WI38 (cell line): ENCODE measurements around the gene LY86.

Experiments
- H3K4me3 ChIP-seq: 2 replicates; pipeline ENCODE4 v1.5.1; 2011; ENCODE audit warnings: low read depth, mild to moderate bottlenecking, control low read depth, low read length
- CTCF ChIP-seq: IDR thresholded peaks from 2 replicates; pipeline ENCODE4 v1.5.1; 2012; ENCODE audit warnings: low read depth, mild to moderate bottlenecking, control low read depth, low read length

Gene LY86

GRCh38 chr6:6624269-6624990 is 35.9 kb downstream of the LY86 start:
- no peak for TF ChIP-seq CTCF
- H3K4me3 ChIP-seq = no peak overlapping the region

DNA sequence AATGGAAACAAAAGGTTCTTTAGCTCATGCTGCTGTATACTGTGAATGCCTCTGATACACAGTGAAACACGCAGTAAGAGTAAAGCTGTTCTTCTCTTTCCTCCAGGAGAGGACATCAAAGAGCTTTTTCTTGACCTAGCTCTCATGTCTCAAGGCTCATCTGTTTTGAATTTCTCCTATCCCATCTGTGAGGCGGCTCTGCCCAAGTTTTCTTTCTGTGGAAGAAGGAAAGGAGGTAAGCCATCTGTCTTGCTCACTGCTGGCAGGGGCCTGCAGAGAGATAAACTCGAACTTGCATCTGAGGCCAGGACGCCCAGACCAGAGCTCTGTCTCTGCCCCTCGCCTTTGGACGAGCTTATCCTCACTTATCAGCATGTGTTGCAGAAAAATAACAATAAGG is 37.7 kb downstream of the LY86 start:
- no peak for TF ChIP-seq CTCF
- H3K4me3 ChIP-seq = no peak overlapping the region

DNA sequence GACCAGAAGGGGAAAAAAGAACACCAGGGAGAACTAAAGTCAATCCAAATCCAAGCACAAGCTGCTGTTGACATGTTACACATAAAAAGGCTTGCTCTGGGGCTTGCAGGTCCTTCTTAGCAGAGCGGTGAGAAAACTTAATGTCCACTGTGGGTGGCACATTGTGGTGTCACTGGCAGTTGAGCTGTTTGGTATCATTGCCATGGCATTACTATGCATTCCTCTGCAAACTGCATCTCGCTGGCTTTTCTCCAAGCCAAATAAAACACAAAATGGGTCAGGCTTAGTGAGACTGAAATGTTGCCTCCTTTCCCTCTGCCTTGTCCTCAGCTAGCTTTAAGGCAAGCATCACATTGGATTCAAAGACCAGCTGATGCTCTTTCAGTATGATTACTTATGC is 40.9 kb downstream of the LY86 start:
- TF ChIP-seq CTCF = no peak
- no peak overlapping the region for H3K4me3 ChIP-seq

GRCh38 chr6:6631053-6631452 is 42.5 kb downstream of the LY86 start:
- H3K4me3 ChIP-seq = no peak overlapping the region
- no peak for TF ChIP-seq CTCF

- no peak for TF ChIP-seq CTCF
- no peak overlapping the region for H3K4me3 ChIP-seq
Measured at GRCh38 chr6:6631534-6632276, 43.2 kb downstream of the LY86 start.

DNA sequence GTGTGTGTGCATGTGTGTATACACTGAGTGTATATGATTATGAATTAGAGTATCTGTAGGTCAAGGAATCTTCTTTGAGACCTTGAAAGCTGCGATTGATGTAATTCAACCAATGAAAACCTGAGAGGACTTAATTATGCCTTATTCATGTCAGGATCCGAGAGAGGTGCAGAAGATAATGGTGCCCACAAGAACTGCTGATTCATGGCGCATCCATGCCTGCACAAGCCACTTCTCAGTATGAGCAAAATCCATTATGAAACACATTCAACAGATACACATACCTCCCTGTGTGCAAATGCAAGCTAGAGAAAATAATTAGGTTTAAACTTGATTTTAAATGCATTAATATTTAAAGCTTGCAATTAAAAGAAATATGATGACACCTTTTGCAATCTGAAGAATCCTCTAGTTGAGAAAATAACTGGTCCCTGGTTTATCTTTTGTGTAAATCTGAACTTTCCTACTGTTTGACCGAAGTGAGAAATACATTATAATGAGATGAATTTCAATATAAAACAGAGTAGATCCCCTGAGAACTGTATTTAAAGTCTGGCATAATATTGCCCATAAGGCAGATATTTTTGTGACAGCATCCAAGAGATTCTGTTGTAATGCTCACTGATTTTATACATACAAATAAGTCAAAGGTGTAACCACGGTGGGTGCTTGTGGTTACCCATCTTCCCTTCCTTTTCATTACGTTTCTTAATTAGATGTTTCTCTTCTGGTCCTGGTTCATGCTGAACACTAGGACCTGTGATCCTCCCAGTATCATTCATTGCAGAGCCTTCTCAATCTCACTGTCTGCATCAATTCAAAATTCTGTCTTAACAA is 45.6 kb downstream of the LY86 start:
- TF ChIP-seq CTCF = no peak
- no peak overlapping the region for H3K4me3 ChIP-seq
